Transverse colon (tissue), 4 donors: ENCODE data around the gene BCAS1. TPM values are rescaled to one million over a fixed set of nuclear protein-coding genes. Genes with fewer than 3 reads are reported as not detected.

Source experiments
- DNase-seq: peaks from one replicate; pipeline ENCODE4 v3.0.0-alpha.2; 2019
- H3K27ac ChIP-seq, 4 donors: fragments of 200-600 bp; sonication (generic); 2 replicates each; pipeline ENCODE4 v1.5.1; 2016 to 2018; ENCODE audit warnings: inconsistent platforms in 4 of 4
- H3K27me3 ChIP-seq: fragments of 200-600 bp; sonication (generic); 2 replicates; pipeline ENCODE4 v1.5.1; 2017; ENCODE audit warnings: inconsistent platforms
- H3K36me3 ChIP-seq, 4 donors: fragments of 200-600 bp; sonication (generic); 2 replicates each; pipeline ENCODE4 v1.5.1; 2017 to 2019; ENCODE audit warnings: inconsistent platforms in 4 of 4
- H3K4me1 ChIP-seq, 4 donors: fragments of 200-600 bp; sonication (generic); 2 replicates each; pipeline ENCODE4 v1.5.1; 2017 to 2020; ENCODE audit warnings: inconsistent platforms in 4 of 4
- H3K4me3 ChIP-seq, 4 donors: fragments of 200-600 bp; sonication (generic); 1 replicate in 1 of 4; 2 replicates in 3 of 4; pipeline versions ENCODE4 v1.5.1 to v1.6.1; 2017 to 2019; ENCODE audit warnings: inconsistent platforms in 4 of 4
- H3K9me3 ChIP-seq, 2 donors: fragments of 200-600 bp; sonication (generic); 2 replicates each; pipeline ENCODE4 v1.5.1; 2017 to 2019; ENCODE audit warnings: inconsistent platforms in 2 of 2
- EP300 ChIP-seq: sonication (generic); formaldehyde crosslinking; IDR thresholded peaks from one replicate; pipeline ENCODE4 v1.6.1; 2017; ENCODE audit warnings: antibody characterized with exemption, low read depth
- POLR2A ChIP-seq: fragments of 450-650 bp; IDR thresholded peaks from one replicate; pipeline ENCODE4 v1.6.1; 2016; ENCODE audit warnings: antibody characterized with exemption, mild to moderate bottlenecking, moderate library complexity
- POLR2AphosphoS5 ChIP-seq, 3 donors: sonication (generic); formaldehyde crosslinking; IDR thresholded peaks; one replicate each; pipeline ENCODE4 v1.6.1; 2016; ENCODE audit warnings: antibody characterized with exemption in 3 of 3
- WGBS, 2 donors: methylation state at CpG; one replicate each; pipeline ENCODE4 v1.1.5; 2018; ENCODE audit warnings: low coverage in 1 of 2; 5-methylcytosine and 5-hydroxymethylcytosine counted together
- in situ Hi-C, 4 donors: fragments of 200-750 bp; cut with MboI; loops; one replicate each; pipeline versions ENCODE4 v1.15.0 to v1.15.1; 2017; ENCODE audit warnings: low sequenced_read_pairs in 3 of 4, low pct_ligation_motif_present in 1 of 4, low pct_unique_long_range_greater_than_20kb in 1 of 4
- intact Hi-C: fragments of 100-400 bp; cut with DNase I; formaldehyde crosslinking; loops from one replicate; pipeline ENCODE4 v1.15.1; 2023; ENCODE audit warnings: low total_unique reads
- total RNA-seq, 4 donors: library from RNA; depleted of rRNA; stranded (reverse); fragments of >200 nt; gene quantifications; one replicate each; pipeline ENCODE4 v1.1.0, GENCODE V29; 2016
- TF ChIP-seq, protein P1 (sequence below), 5 experiments: fragments of 200-600 bp in 3 of 5; fragments of 450-650 bp in 2 of 5; sonication (generic) in 3 of 5; IDR thresholded peaks; 1 replicate in 2 of 5; 2 replicates in 3 of 5; pipeline ENCODE4 v1.5.1; 2016 to 2017; ENCODE audit warnings: antibody characterized with exemption in 5 of 5, inconsistent platforms in 3 of 5, mild to moderate bottlenecking in 2 of 5, moderate library complexity in 1 of 5

BCAS1 gene
- total RNA-seq, 4 donors from 2014 or later = 68.9 to 127 (median 89.0) TPM

GRCh38 chr20:53911301-53911700, 159.1 kb downstream of the BCAS1 start:
- no peak for TF ChIP-seq EP300
- no peak for TF ChIP-seq POLR2A
- TF ChIP-seq POLR2AphosphoS5 (IDR thresholded peaks at IDR 0.05) = no peak
- TF ChIP-seq, protein P1, sequence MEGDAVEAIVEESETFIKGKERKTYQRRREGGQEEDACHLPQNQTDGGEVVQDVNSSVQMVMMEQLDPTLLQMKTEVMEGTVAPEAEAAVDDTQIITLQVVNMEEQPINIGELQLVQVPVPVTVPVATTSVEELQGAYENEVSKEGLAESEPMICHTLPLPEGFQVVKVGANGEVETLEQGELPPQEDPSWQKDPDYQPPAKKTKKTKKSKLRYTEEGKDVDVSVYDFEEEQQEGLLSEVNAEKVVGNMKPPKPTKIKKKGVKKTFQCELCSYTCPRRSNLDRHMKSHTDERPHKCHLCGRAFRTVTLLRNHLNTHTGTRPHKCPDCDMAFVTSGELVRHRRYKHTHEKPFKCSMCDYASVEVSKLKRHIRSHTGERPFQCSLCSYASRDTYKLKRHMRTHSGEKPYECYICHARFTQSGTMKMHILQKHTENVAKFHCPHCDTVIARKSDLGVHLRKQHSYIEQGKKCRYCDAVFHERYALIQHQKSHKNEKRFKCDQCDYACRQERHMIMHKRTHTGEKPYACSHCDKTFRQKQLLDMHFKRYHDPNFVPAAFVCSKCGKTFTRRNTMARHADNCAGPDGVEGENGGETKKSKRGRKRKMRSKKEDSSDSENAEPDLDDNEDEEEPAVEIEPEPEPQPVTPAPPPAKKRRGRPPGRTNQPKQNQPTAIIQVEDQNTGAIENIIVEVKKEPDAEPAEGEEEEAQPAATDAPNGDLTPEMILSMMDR (IDR thresholded peaks at IDR 0.05) = no peak
- Histone ChIP-seq H3K36me3 (no peaks in the 10 kb centered on the region), H3K9me3 (no peaks in the 10 kb centered on the region), H3K27ac (no peak overlapping the region), H3K4me1 (peaks cover 12 to 40% (median 33%) of the 10 kb centered on the region in 4 donors), H3K27me3 (no peaks in the 10 kb centered on the region), H3K4me3 (no peak overlapping the region)
- in situ Hi-C loops = loop anchor here in 1 of 4 donors (25.0 kb wide), 1 partner anchor 324 kb away; the partner anchor contains the start of gene ZNF217
- peak; percentile 3 for DNase-seq
- intact Hi-C loops = no loop called here
- 89 to 100% methylated on average over 1 to 6 of the region's 6 CpGs for WGBS, 2 donors

- H3K27me3 ChIP-seq = no peaks in the 10 kb centered on the region
- in situ Hi-C loops = loop anchor here in 1 of 4 donors (25.0 kb wide), 1 partner anchor 323 kb away; the partner anchor contains the start of gene ZNF217
- no peaks in the 10 kb centered on the region for H3K9me3 ChIP-seq
- DNase-seq = peak; percentile 5
- intact Hi-C loops = no loop called here
- TF ChIP-seq EP300 = no peak
- TF ChIP-seq, protein P1 (IDR thresholded peaks at IDR 0.05) = no peak
- TF ChIP-seq POLR2A = no peak
- no peak for TF ChIP-seq POLR2AphosphoS5 (IDR thresholded peaks at IDR 0.05)
- H3K27ac ChIP-seq = peak overlapping the region in 1 of 4 donors; percentile 5
- WGBS, 2 donors = 93% methylated on average over 11 to 13 of the region's 13 CpGs
- peaks cover 8 to 35% (median 27%) of the 10 kb centered on the region in 4 donors for H3K4me1 ChIP-seq
- no peaks in the 10 kb centered on the region for H3K36me3 ChIP-seq
- no peak overlapping the region for H3K4me3 ChIP-seq
Measured at GRCh38 chr20:53910351-53911002, 159.9 kb downstream of the BCAS1 start.

- Histone ChIP-seq H3K4me1 (peaks cover 0 to 19% (median 14%) of the 10 kb centered on the region in 4 donors), H3K9me3 (no peaks in the 10 kb centered on the region), H3K27ac (peak overlapping the region; percentile 42 to 66 (median 47)), H3K27me3 (no peaks in the 10 kb centered on the region), H3K4me3 (no peak overlapping the region), H3K36me3 (no peaks in the 10 kb centered on the region)
- intact Hi-C loops (no loop called here), in situ Hi-C loops (loop anchor here in 1 of 4 donors (25.0 kb wide), 1 partner anchor 321 kb away; the partner anchor contains the start of gene ZNF217)
- no peak for DNase-seq
- WGBS, 2 donors = 78% methylated on average over 9 to 11 of the region's 11 CpGs
- TF ChIP-seq POLR2A (no peak), EP300 (no peak), POLR2AphosphoS5 (IDR thresholded peaks at IDR 0.05) (no peak)
- TF ChIP-seq, protein P1 (IDR thresholded peaks at IDR 0.05) = no peak
Measured at GRCh38 chr20:53907968-53908751, 162.2 kb downstream of the BCAS1 start.

DNA sequence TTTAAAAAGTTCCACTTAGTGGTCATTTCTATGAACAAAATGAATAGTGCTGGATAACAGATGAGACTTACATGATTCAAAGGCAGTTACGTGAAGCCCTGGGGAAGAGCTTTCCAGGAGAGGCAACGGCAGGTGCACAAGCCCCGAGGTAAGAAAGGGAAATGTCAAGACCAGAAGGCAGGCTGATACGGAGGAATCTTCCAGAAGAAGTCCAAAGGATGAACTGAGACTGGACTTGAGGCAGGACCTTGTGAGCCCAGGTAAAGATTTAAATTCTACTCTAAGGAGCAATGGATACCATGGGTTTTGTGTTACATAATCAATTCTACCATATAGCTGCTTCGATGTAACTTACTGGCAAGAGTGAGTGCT, 164.6 kb downstream of the BCAS1 start:
- Histone ChIP-seq H3K36me3 (no peaks in the 10 kb centered on the region), H3K27ac (peak overlapping the region in 1 of 4 donors; percentile 14), H3K27me3 (no peaks in the 10 kb centered on the region), H3K4me3 (no peak overlapping the region), H3K4me1 (peaks cover 8 to 34% (median 29%) of the 10 kb centered on the region in 4 donors), H3K9me3 (no peaks in the 10 kb centered on the region)
- no peak for TF ChIP-seq POLR2AphosphoS5 (IDR thresholded peaks at IDR 0.05)
- no peak for TF ChIP-seq POLR2A
- TF ChIP-seq, protein P1 (IDR thresholded peaks at IDR 0.05) = no peak
- no peak for TF ChIP-seq EP300
- WGBS, 2 donors = 87 to 98% methylated on average over 5 of the region's 5 CpGs
- in situ Hi-C loops = loop anchor here in 1 of 4 donors (25.0 kb wide), 1 partner anchor 319 kb away; the partner anchor contains the start of gene ZNF217
- intact Hi-C loops = no loop called here
- no peak for DNase-seq
